AG04449 (cell line): ENCODE results near the gene GAS2L3.

Experiments
- CTCF ChIA-PET: fragments of 350-600 bp; formaldehyde crosslinking; extraction: SDS; loops from one replicate; lab custom pipeline; 2021; ENCODE audit warnings: antibody characterized with exemption; lab: Yijun Ruan, JAX
- POLR2A ChIA-PET: fragments of 400-600, 350-600 bp; formaldehyde crosslinking; extraction: SDS; loops from one replicate; lab custom pipeline; 2020; ENCODE audit warnings: antibody characterized with exemption, inconsistent platforms; lab: Yijun Ruan, JAX
- DNase-seq: peaks from one replicate; pipeline ENCODE4 v3.0.0-alpha.2; 2010; ENCODE audit warnings: low read depth, low spot score
- H3K4me3 ChIP-seq: 2 replicates; pipeline ENCODE4 v1.5.1; 2011; ENCODE audit warnings: low read depth, mild to moderate bottlenecking, control low read depth, low read length
- TF ChIP-seq, protein P1 (sequence below): IDR thresholded peaks from one replicate; pipeline ENCODE4 v1.5.1; 2011; ENCODE audit warnings: mild to moderate bottlenecking, moderate library complexity, low read length, control low read depth, inconsistent platforms; ENCODE audit not compliant: insufficient read depth; ENCODE audit errors: missing control alignments

GAS2L3 gene

DNA sequence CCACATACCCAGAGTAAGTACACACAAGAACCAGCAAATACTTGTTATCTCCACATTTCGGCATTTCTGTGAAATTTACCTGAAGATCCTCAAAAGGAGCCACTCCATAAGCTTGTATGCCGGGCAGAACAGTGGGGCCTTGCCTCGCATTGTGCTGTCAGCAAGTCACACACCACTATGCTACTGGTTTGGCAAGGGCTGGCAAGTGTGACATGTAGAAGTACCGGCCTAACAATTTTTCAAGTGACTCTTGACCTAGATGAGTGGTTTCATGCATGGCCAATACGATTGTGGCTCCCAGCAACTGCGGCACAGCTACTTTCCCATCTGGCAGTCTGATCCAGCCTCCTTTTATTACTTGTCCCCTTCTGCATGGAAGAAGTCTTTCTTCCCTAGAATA is 69.8 kb downstream of the GAS2L3 start:
- ChIA-PET CTCF (no interaction called here), POLR2A (no interaction called here)
- DNase-seq, result no peak
- TF ChIP-seq, protein P1, sequence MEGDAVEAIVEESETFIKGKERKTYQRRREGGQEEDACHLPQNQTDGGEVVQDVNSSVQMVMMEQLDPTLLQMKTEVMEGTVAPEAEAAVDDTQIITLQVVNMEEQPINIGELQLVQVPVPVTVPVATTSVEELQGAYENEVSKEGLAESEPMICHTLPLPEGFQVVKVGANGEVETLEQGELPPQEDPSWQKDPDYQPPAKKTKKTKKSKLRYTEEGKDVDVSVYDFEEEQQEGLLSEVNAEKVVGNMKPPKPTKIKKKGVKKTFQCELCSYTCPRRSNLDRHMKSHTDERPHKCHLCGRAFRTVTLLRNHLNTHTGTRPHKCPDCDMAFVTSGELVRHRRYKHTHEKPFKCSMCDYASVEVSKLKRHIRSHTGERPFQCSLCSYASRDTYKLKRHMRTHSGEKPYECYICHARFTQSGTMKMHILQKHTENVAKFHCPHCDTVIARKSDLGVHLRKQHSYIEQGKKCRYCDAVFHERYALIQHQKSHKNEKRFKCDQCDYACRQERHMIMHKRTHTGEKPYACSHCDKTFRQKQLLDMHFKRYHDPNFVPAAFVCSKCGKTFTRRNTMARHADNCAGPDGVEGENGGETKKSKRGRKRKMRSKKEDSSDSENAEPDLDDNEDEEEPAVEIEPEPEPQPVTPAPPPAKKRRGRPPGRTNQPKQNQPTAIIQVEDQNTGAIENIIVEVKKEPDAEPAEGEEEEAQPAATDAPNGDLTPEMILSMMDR, result no peak
- H3K4me3 ChIP-seq, result no peak overlapping the region

DNA sequence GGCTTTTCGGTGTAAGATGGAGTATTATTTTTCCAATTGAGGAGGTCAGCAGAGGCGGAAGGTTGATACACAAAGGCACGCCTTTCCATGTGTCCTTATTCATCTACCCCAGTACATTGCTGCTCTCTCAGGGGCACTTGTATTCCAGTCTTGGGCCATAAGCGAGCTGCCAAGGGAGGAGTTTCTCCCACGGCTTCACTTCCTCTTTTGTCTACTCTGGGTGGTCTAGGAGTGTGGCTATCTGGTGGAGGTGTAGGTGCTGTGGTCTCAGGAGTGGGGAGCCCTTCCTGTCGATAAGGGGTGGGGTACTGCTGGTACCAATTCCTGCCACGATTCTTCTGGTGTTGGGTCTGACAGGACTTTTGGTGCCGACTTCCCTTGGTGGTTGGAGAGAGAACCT is 73.4 kb downstream of the GAS2L3 start:
- no peak for DNase-seq
- ChIA-PET CTCF (no interaction called here), POLR2A (no interaction called here)
- TF ChIP-seq, protein P1, result no peak
- H3K4me3 ChIP-seq, result no peak overlapping the region

DNA sequence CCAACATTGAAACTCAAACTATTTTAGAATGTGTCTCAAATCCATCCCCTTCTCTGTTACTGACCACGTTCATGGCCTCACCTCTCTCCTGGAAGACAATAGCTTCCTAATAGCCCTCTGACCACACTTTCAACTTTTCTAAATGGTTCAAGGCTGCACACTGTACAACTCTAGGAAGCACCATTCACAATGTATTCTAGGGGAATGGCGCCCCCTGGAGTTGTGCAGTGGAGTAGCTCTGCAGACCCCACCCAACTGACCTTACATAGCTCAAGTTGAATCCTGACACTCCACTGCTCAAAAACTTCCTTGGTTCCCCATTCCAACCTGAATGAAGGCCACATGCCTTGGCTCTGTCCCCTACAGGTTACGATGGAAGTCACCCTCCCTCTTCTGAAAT is 77.6 kb downstream of the GAS2L3 start:
- no peak for DNase-seq
- ChIA-PET POLR2A (no interaction called here), CTCF (interaction anchor here (1.4 kb wide), 1 partner anchor 21 kb away, joined by 4 read pairs; no protein-coding TSS in a partner anchor)
- TF ChIP-seq, protein P1, result no peak
- no peak overlapping the region for H3K4me3 ChIP-seq

DNA sequence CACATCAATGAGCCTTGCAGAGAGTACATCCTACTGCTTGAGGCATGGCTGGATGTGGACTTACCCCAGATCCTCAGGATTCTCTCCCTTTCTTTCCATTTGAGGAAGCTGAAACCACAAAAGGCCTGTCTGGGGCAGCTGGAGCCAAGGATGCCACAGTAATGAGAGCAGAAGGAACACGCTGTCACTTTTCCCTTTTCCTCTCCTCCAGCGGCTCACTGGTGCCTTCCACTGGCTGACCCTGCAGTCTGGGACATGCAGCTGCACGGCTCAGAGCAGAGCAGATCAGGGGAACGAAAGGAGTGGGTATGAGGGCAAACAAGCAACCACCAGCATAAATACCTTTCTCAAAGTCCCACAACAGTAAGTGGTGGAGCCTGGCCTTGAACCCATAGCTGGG is 78.2 kb downstream of the GAS2L3 start:
- TF ChIP-seq, protein P1, result no peak
- ChIA-PET CTCF (interaction anchor here (1.4 kb wide), 1 partner anchor 20 kb away, joined by 4 read pairs; no protein-coding TSS in a partner anchor), POLR2A (no interaction called here)
- H3K4me3 ChIP-seq, result no peak overlapping the region
- no peak for DNase-seq

DNA sequence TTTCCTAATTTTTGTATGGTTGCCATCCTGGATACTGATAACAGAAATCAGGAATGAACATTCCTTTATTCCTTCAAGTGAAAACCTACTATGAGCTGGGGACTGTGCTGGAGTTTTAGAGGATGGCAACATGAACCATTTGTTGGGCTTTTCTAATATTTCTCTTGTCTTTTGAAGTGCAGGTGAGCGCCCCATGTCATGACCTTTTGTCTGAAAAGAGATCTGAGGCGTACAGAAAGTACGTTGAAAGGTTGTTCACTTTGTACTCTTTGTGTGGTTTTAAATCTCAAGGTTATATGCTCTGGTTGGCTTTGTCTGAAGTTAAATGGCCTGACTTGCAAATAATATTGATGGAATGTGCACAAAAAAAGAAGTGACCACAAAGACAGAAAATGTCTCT is 79.0 kb downstream of the GAS2L3 start:
- no peak for DNase-seq
- ChIA-PET CTCF (interaction anchor here (1.4 kb wide), 1 partner anchor 19 kb away, joined by 4 read pairs; no protein-coding TSS in a partner anchor), POLR2A (no interaction called here)
- TF ChIP-seq, protein P1, result no peak
- H3K4me3 ChIP-seq, result no peak overlapping the region

DNA sequence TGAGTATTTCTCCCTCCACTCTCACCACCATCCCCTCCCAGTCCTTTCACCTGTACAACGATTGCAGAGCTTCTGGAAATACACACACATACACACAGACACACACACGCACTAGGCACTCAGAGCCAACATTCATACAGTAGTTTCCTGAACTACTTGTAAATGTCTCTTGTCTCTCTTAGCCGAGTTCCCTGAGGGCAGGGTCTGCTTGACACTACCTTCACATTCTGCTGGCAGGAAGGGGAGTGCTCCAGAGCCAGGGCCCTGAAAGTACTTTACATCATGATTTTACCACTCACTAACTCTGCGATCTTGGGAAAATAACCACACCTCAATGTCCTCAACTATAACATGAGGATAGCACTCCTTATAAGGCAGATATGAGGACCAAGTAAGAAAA is 82.7 kb downstream of the GAS2L3 start:
- TF ChIP-seq, protein P1, result no peak
- ChIA-PET POLR2A (no interaction called here), CTCF (no interaction called here)
- DNase-seq, result no peak
- H3K4me3 ChIP-seq, result no peak overlapping the region
